Small intestine (tissue), 7 donors: Measurements from ENCODE around the gene TNFAIP1. TPM values are rescaled to one million over a fixed set of nuclear protein-coding genes. Genes with fewer than 3 reads are reported as not detected.

Source experiments
- DNase-seq, 2 donors: peaks; one replicate each; pipeline versions ENCODE4 v3.0.0 to v3.0.0-alpha.2; 2013
- FAIRE-seq: peaks from 2 replicates; lab custom pipeline; 2012; peaks lifted over from hg19 to GRCh38; lab: Jason Lieb, UNC
- H3K27ac ChIP-seq, 3 donors: one replicate each; pipeline ENCODE4 v1.5.1; 2013; ENCODE audit warnings: low read length in 2 of 3, mild to moderate bottlenecking in 2 of 3, control low read depth in 1 of 3, inconsistent platforms in 1 of 3, low read depth in 1 of 3, moderate library complexity in 1 of 3
- H3K27me3 ChIP-seq, 3 donors: one replicate each; pipeline ENCODE4 v1.6.1; 2013; ENCODE audit warnings: low read length in 3 of 3, inconsistent platforms in 1 of 3; ENCODE audit not compliant: control insufficient read depth in 3 of 3, insufficient read depth in 3 of 3
- H3K36me3 ChIP-seq, 3 donors: one replicate each; pipeline ENCODE4 v1.6.1; 2013; ENCODE audit warnings: low read length in 3 of 3, inconsistent platforms in 1 of 3, low read depth in 1 of 3, mild to moderate bottlenecking in 1 of 3, moderate library complexity in 1 of 3; ENCODE audit not compliant: control insufficient read depth in 3 of 3, insufficient read depth in 2 of 3
- H3K4me1 ChIP-seq, 3 donors: one replicate each; pipeline ENCODE4 v1.6.1; 2013; ENCODE audit warnings: low read length in 2 of 3, inconsistent platforms in 1 of 3, low read depth in 1 of 3, mild to moderate bottlenecking in 1 of 3, moderate library complexity in 1 of 3; ENCODE audit not compliant: control insufficient read depth in 3 of 3, insufficient read depth in 2 of 3
- H3K4me3 ChIP-seq, 3 donors: one replicate each; pipeline ENCODE4 v1.5.1; 2013; ENCODE audit warnings: low read length in 3 of 3, control low read depth in 1 of 3, inconsistent platforms in 1 of 3, low read depth in 1 of 3, mild to moderate bottlenecking in 1 of 3, moderate library complexity in 1 of 3
- H3K9me3 ChIP-seq, 2 donors: one replicate each; pipeline ENCODE4 v1.6.1; 2013; ENCODE audit warnings: low read depth in 1 of 2, low read length in 1 of 2; ENCODE audit not compliant: control insufficient read depth in 2 of 2, insufficient read depth in 1 of 2
- WGBS, 3 donors: extraction: QIAGEN DNeasy Blood & Tissue Kit; methylation state at CpG; one replicate each; pipeline ENCODE4 v1.1.7; 2013; 5-methylcytosine and 5-hydroxymethylcytosine counted together
- polyA plus RNA-seq, 4 donors: library from polyadenylated mRNA; stranded (reverse) in 3 of 4; unstranded in 1 of 4; fragments of 200-250 nt in 3 of 4; fragments of 120-200 nt in 1 of 4; gene quantifications; one replicate each; pipeline versions ENCODE4 v1.2.1 to v1.2.3, GENCODE V29; 2013
- donor health status: healthy with polysubstance abuse.
- donor health status: control.
- donor health status: control.
- donor health status: Bipolar disorder and iron deficiency.
- donor health status: healthy.

Gene TNFAIP1
- polyA plus RNA-seq, 4 donors: 16.1 to 30.6 (median 17.5) TPM

DNA sequence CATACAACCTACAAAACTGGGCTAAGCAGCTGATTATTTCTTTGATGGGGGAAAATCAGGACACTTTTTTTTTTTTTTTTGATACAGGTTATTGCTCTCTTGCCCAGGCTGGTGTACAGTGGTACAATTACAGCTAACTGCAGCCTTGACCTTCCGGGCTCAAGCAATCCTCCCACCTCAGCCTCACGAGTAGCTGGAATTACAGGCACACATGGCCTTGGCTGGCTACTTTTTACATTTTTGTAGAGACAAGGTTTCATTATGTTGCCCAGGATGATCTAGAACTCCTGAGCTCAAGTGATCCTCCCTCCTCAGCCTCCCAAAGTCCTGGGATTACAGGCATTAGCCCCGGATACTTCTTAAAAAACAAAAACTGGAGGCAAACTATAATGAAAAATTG is 37.1 kb upstream of the TNFAIP1 start:
- Histone ChIP-seq H3K4me1 (no peaks in the 10 kb centered on the region), H3K27me3 (no peaks in the 10 kb centered on the region), H3K9me3 (no peaks in the 10 kb centered on the region), H3K36me3 (no peaks in the 10 kb centered on the region), H3K27ac (no peak overlapping the region), H3K4me3 (no peak overlapping the region)
- no peak for FAIRE-seq
- WGBS, 3 donors: 62 to 80% (median 78%) methylated on average over 3 of the region's 3 CpGs
- no peak for DNase-seq

DNA sequence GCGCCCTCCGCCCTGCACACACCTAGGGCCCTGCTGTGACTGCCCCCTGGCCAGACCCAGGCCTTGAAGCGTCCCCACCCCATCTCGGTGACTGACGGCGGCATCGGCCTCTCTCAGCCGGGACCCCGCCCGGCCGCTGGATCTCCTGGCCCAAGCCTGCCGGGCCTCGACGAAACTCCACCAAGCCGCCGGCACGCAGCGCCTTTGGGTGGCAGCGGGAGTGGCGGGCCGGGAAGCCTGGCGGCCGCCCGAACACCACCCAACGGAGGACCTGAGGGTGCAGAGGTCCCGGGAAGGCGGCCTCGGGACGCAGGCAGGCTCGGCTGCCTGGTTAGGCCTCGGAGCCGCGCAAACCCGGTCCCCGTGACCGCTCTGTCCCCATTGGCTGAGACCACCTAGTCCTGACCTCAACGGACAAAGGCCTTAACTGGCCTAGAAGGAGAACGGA is 28.6 kb upstream of the TNFAIP1 start:
- H3K9me3 ChIP-seq: no peaks in the 10 kb centered on the region
- H3K27me3 ChIP-seq: peaks cover 3 to 11% (median 11%) of the 10 kb centered on the region in 3 donors
- FAIRE-seq (no peak), DNase-seq (peak in 1 of 2 donors; percentile 52)
- no peaks in the 10 kb centered on the region for H3K4me1 ChIP-seq
- H3K4me3 ChIP-seq: no peak overlapping the region
- no peaks in the 10 kb centered on the region for H3K36me3 ChIP-seq
- WGBS, 3 donors: 27 to 49% (median 35%) methylated on average over 36 to 38 of the region's 38 CpGs
- no peak overlapping the region for H3K27ac ChIP-seq

DNA sequence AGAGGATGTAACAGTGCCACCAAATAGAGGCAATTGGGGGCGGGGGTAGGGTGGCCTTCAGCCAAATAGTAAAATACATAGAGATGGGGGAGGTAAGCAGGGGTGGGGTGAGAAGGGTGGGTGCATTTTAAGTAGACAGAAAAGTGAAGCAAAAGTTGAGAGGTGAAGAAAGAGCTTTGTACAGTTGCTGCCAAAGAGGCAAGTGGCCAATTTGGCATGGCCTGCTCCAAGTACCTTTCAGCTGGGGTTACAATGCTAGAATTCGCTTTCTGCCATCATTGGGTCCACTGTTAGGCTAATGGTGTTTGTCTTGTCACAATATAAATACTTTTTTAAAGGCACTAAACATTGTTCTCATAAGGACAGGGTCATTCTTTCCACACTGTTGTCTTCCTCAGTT is 21.7 kb upstream of the TNFAIP1 start:
- Histone ChIP-seq H3K27ac (no peak overlapping the region), H3K9me3 (no peaks in the 10 kb centered on the region), H3K27me3 (no peaks in the 10 kb centered on the region), H3K36me3 (no peaks in the 10 kb centered on the region), H3K4me3 (no peak overlapping the region), H3K4me1 (peaks cover 0 to 6% (median 3%) of the 10 kb centered on the region in 3 donors)
- DNase-seq: no peak
- WGBS, 3 donors: 78 to 88% (median 86%) methylated on average over 2 of the region's 2 CpGs
- FAIRE-seq: no peak

DNA sequence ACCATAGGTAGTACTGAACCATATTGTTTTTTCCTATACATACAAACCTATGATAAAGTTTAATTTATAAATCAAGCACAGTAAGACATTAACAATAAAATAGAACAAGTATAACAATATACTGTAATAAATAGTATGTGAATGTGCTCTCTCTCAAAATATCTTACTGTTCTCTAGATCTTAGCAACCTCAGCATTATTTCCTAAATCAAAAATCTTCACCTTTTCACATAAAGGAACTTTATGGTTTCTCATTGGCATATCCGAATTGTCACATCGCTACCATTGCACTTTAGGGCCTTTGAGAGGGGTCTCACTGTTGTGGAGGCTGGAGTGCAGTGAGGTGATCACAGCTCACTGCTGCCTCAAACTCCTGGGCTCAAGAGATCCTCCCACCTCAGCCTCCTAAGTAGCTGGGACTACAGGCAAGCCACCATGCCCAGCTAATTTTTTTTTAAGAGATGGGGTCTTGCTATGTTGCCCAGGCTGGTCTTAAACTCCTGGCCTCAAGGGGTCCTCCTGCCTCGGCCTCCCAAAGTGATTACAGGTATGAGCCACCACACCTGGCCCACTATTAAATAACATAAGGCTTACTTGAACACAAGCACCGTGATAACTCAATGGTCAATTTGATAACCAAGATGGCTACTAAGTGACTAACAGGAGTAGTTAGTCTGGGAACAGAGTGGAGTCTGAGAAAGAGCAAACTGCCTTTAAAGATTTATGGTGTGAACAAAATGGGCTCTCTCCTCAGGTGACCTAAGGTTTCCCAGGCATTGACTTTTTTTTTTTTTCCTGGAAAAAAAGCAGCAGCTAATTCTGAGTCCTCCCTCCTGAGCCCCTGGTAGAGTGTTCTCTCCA is 19.5 kb upstream of the TNFAIP1 start:
- no peak for FAIRE-seq
- H3K9me3 ChIP-seq: no peaks in the 10 kb centered on the region
- H3K4me3 ChIP-seq: no peak overlapping the region
- 94 to 95% (median 94%) methylated on average over 4 of the region's 4 CpGs for WGBS, 3 donors
- H3K36me3 ChIP-seq: no peaks in the 10 kb centered on the region
- H3K27me3 ChIP-seq: no peaks in the 10 kb centered on the region
- DNase-seq: no peak
- H3K4me1 ChIP-seq: peaks cover 0 to 13% (median 3%) of the 10 kb centered on the region in 3 donors
- H3K27ac ChIP-seq: no peak overlapping the region

DNA sequence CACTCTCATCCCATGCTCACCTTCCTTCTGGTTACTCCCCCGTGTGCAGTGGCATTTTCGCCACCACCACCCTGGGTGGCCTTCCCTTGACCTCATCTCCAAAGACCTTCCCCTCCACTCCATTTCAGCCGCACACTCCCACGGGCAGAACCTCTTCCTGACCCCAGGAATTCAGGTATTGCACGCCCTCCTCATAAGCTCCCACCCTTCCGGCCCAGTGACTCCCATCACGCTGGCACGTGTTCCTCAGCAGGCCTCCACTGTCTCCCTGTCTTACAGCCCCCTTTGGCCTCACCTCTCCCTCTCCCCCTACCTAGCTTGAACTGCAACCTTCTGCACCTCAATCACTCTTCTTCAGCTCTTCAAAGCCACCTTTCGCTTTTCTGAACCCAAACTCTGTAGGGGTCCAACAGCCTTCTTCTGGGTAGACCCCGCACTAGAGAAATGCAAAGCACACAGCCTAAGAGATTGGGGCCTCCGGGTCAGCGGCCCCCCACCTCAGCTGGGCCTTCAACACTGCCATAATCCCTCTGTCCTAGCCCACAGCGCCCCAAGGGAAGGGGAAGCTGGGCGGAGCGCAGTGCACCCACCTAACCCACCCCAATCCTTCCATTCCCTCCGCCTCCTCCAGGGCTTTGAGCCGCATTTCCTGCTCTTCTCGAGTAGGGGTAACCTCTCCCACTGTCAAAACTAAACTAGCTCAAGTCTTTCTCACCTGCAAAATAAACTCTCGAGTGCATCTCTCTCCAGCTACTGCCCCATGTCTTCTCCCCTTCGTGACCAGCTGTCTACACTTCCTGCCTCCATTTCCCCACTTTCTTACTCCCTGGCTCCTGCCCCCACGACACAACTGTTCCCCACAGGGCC is 18.2 kb upstream of the TNFAIP1 start:
- no peak for DNase-seq
- H3K27ac ChIP-seq: no peak overlapping the region
- FAIRE-seq: no peak
- peaks cover 0 to 2% (median 0%) of the 10 kb centered on the region in 3 donors for H3K36me3 ChIP-seq
- WGBS, 3 donors: 83 to 95% (median 89%) methylated on average over 20 to 21 of the region's 21 CpGs
- peaks cover 0 to 16% (median 3%) of the 10 kb centered on the region in 3 donors for H3K4me1 ChIP-seq
- no peaks in the 10 kb centered on the region for H3K27me3 ChIP-seq
- no peaks in the 10 kb centered on the region for H3K9me3 ChIP-seq
- no peak overlapping the region for H3K4me3 ChIP-seq

DNA sequence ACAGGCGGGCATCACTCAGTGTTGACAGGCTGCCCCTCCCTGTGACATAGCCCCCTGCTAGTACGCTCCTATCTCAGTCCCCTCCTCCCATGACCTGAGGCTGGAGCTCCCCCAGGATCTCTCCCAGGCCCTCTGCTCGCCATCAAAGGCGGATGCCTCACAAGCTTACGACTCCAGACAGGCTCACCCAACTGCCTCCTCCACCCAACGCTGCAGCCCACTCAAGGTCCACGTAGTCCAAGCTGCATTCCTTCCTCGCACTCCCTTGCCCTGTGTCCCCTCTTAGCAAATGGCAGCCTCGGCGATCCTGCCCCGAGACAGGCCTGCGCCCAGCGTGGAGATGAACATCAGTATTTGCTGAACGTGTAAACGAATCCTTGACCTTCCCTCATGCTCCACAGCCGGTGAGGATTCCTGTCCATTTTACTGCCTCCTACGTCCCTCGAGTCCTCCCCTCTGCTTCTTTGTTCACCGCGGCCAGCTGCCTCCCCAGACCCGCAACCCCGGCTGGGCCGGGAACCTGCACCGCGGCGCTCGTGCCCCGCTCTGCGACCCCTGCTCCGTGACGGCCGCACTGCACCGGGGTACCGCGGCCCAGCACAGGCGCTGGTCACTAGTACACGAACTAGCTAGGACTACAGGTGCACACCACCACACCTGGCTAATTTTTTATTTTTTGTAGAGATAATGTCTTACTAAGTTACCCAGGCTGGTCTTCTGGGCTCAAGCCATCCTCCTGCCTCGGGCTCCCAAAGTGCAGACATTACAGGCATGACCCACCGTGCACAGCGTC is 17.4 kb upstream of the TNFAIP1 start:
- Histone ChIP-seq H3K4me3 (peak overlapping the region; percentile 9 to 64 (median 61)), H3K4me1 (peaks cover 0 to 16% (median 3%) of the 10 kb centered on the region in 3 donors), H3K27me3 (no peaks in the 10 kb centered on the region), H3K27ac (peak overlapping the region in 1 of 3 donors; percentile 19), H3K9me3 (no peaks in the 10 kb centered on the region), H3K36me3 (peaks cover 0 to 2% (median 0%) of the 10 kb centered on the region in 3 donors)
- peak in 1 of 2 donors; percentile 42 for DNase-seq
- no peak for FAIRE-seq
- WGBS, 3 donors: 15 to 16% (median 16%) methylated on average over 40 of the region's 40 CpGs

DNA sequence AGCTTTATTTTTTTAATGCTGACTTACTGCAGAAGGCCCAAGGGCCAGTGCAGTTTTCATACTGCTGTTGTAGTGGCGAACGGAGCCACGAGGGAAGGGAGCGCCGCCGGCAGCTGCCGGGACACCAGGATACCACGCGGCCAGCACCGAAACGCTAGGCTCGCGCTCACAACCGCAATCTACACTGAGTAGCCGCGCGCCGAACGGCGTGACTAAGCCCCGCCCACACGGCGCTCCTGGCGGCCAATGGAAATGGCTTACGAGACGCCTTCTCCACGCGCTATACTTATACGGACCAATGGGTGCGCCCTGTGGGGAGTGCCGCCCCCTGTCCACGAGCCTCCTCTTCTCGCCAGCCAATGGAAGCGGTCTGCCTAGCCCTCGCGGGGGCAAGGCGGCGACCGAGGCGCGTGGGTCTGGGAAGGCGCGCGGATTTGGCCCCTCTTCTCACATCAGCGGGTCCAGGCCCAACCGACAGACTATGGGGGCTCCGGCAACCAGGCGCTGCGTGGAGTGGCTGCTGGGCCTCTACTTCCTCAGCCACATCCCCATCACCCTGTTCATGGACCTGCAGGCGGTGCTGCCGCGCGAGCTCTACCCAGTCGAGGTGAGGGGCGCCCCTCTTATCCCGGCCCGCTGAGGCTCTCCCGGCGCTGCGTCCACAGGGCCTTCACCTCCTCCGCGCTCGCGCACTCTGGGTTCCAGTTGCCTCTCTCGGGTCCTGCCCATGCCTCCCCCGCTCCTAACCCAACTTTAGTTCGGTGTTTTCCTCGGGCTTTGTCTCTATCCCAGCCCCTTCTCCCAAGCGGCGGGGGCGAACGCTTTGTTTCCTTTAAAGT is 16.6 kb upstream of the TNFAIP1 start, which contains the start of gene TMEM97:
TSS of gene TMEM97 (plus strand) at position 442 of the 839 bp plus-strand sequence. CDS start at position 482, 40 bp downstream.
- Histone ChIP-seq H3K27ac (peak within 1 kb of the TSS in 2 of 3 donors; percentile 59 to 64), H3K4me1 (peaks cover 0 to 20% (median 3%) of the 10 kb centered on the region in 3 donors), H3K4me3 (peak within 1 kb of the TSS; percentile 39 to 64 (median 61)), H3K9me3 (no peaks in the 10 kb centered on the region), H3K27me3 (no peaks in the 10 kb centered on the region), H3K36me3 (peaks cover 0 to 2% (median 0%) of the 10 kb centered on the region in 3 donors)
- 0% methylated on average over 67 to 72 of the region's 72 CpGs for WGBS, 3 donors
- FAIRE-seq (no peak), DNase-seq (peak; percentile 97 to 98)
